Bone marrow (tissue), 2 donors: Measurements from ENCODE around the gene ANKS1B.

Experiments
- DNase-seq, 2 donors: peaks; one replicate each; lab custom pipeline; 2025; lab: John Stamatoyannopoulos, UW

The ANKS1B gene

DNA sequence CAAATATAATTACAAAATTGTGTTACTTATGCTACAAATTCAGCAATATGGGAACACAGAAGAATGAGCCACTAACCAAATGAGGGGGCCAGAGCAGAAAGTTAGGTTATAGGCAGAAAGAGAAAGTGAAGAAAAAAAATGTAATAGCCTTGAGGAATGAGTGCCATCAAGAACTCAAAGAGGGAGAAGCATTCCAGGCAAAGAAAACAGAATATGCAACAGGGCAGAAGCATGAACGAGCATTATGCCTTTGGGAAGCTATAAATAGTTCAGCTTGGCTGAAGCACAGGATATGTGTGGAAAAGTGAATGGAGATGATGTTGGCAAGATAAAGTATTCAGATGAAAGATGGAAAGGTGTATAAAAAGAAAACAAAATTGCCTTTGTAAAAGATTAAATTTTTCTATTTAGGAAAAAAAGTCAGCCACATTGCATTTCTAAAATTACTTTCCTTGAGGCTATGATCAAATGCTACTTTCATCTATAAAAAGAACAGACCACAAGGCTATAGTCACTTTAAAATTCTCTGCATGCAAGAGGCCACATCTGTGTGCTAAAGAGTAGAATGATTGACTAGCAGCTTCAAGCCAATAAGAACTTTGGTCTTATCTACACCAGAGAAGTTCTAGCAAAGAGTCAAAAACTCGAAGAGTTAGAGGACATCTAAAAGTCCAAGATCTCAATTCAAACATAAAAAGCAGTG, 530.7 kb downstream of the ANKS1B start:
- DNase-seq = no peak

DNA sequence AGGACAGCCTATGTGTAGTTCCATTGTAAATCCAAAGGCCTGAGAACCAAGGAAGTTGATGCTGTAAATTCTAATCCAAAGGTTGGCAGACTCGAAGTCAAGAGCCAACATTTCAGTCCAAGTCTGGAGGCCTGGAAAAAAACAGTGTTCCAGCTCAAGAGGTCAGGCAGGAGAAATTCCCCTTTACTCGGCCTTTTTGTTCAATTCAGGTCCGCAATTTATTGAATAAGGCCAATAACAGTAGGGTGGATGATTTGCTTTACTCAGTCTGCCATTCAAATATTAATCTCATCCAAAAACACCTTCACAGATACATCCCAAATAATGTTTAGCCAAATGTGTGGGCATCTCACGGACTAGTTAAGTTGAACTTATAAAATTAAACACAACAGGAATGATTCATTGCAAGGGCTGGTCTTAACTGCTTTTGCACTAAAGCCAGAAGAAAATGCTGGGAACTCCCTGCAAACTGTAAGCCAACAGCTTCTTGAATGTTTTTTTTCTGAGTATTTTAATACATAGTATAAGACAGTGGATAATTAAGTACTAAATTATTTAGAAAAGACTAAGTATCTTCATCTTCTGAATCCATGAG, 534.6 kb downstream of the ANKS1B start:
- DNase-seq = no peak

DNA sequence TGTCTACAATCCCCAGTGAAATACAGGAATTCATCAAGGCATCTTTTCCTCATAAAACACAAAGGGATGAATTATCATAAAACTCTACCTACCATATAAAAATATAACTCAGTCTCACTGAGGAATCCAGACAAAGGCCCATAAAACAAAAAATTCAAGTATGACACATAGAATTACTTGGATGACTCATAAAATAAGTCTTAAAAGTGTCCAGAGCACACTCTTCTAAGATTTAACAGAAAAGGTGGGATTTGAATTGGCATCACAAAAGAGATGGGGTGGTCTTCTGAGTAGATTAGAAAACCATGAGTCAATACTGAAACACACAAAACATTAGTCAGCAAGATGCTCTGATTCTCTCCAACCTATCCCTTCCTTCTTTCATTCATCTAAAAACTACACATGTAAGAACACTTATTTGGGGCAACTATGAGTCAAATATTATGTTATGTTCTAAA, 539.8 kb downstream of the ANKS1B start:
- DNase-seq = no peak

DNA sequence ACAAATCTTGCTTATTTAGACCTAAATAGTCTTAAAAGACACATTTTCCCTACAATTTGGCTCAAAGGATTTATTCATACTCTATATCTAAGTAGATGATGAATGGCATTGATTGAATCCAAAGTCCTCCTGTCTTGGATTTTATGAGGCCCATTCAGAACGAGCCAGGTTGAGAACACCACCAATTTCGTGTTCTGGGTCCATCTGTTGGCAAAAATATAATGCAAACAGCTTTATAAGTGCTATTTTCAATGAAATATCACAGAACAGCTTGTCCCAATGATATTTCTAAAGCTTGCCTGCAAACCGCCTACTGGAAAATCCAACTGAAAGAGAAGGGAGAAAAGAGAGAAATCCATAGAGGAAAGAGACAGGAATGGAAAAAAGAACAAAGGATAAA, 542.0 kb downstream of the ANKS1B start:
- no peak for DNase-seq

DNA sequence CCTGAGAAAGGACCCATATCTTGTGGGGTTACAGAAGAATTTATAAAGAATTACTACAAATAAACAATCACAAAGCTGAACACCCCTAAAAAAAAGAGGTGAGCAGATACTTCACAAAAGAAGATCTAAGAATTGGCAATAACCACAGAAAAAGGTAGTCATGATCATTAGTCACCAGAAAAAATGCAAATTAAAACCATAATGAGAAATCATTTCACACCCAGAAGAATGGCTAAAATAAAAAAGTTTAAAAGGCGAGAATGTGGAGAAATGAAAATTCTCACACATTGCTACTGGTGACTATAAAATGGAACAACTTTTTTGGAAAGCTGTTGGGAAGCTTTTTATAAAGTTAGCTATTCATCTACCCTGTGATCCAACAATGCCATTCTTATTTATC, 545.3 kb downstream of the ANKS1B start:
- no peak for DNase-seq

DNA sequence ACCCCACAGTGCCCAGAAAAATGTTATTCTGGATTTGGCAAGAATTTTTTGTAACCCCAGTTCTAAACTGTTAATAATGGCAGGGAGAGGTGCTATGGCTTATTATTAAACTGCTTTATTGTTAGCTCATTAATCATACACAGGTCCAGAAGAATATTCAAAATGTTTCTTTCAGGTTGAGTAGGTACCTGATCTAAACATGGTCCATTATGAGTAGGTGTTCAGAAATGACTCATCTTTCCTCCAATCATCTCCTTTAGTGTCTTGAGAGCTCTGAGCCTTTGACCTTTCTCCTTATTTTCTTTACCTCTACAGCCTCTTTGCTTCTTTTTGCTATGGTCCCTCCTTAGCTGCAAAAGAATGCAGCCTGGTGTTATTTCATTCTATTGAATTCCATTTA, 548.2 kb downstream of the ANKS1B start:
- DNase-seq = no peak

DNA sequence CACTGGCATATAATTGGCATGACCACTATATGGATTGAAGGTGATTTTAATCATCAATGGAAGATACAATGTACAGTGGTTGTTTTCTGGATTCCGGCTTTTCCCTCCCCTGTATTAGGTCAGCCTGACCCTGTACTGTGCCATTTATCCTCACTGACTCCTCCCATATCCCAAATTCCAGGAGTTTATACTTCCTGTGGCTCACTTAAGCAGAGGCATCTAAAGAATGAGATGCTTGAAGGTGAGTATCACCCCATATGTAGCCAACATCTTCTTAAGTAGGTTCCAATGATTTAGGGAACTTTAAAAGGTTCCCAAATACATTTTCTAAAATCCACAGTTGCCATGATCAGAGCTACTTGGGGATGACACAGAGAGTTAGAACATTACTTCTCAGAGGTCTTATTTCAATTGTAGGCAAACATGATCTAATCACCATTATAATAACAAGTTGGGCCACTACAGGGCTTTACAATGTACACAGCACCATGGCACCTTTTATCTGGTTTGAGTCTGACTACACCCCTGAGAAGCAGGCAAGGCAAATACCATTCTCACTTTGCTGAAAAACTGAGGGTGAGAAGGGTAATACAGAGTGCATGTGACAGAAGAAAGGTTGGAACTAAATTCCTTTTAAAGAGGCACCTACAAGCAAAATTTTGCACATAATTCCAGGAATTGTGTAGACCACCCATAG, 549.5 kb downstream of the ANKS1B start:
- no peak for DNase-seq

DNA sequence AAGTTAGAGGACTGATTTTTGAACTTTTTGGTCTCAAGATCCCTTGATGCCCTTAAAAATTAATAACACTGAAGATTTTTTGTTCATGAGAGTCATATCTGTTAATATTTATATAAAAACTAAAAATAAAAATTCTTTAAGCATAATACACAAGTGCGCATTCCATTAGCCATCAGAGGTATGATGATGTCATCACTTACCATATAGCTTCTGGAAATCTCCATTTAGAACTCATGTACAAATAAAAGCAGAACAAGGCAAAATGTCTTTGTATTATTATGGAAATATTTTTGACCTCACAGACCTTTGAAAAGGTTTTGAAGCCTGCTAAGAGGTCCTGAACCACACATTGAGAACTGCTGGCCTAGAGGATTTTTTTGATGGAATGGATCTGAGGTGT, 551.6 kb downstream of the ANKS1B start:
- no peak for DNase-seq

DNA sequence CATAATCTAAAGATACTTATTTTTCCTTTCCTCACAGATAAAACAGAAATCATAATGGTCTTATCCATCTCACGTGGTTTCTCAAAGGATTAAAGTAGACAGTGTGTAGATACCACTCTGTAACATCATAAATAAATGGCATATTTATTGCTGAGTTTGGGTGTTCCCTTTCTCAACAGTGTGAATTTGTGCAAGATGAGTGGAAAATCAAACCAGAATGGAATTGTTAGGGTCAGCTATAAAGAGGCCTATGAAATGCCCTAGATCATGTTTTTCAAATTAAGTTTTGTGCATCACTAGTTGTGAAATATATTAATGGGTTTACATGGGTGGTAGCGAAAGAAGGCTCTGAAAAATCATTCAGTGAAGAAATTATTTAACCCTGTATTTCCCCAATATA, 553.5 kb downstream of the ANKS1B start:
- DNase-seq = no peak

DNA sequence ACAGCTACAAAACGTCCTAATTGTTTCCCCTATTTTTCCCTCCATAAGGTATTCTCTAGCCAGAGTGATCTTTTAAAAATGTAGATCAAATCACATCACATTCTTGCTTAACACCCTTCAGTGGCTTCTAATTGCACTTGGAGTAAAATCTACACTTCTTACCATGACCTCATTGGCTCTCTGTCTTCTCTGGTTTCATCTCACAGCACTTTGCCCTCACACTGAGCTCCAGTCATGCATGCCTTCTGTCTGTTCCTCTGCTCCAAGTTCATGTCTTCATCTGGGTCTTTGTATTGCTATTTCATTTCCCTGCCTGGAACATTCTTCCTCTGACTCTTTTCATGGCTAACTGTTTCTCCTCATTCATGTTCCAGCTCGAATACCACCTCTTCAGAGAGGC, 557.6 kb downstream of the ANKS1B start:
- no peak for DNase-seq

DNA sequence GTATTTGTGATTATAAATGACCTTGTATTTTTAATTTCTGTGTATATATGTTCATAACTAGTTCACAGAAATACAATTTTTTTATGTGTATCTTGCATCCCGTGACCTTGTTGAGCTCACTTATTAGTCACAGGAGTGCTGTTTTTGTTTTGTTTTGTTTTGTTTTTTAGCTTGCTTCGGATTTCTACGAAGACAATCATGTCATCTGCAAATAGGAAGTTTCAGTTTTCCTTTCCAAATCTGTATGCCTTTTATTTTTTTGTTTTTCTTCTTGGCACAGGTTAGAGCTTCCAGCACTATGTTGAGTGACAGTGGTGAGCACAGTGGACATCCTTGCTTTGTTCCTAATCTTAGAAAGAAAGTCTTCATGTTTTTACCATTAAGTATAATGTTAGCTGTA, 566.4 kb downstream of the ANKS1B start:
- DNase-seq = no peak

DNA sequence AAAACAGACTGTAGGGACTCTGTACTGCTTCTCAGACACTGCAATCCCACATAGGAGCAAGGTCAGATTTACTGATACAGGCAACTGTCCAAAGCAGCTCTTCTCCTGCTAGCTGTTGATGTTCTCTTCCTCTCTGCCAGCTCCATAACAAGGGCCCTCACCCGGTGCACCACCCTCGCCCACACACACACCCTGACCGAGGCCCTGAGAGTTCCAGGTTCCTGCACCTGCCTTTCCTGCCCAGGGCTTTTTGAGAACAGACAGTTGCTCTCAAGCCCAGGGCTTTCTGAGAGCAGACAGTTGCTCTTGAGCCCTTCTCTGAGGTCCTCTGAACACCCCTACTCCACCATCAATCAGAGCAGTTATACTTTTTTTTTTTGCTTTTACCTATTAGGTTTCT, 571.0 kb downstream of the ANKS1B start:
- no peak for DNase-seq

DNA sequence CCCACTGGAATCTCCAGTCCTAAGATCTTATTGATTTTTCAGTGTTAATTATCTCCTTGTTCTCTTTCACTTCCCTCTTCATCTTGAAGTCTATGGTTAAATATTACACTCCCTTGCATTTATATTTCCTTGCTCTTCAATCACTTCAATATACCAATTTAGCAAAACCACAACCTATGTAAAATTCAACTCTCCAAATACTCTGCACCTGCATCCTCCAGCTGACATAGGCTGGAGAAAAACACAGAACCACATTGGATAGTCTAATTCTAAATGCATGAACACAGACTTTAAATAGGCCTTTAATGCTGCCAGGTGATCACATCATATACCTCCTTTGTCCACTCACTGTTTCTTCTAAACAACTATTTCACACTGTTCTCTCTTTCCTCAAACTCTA, 591.0 kb downstream of the ANKS1B start:
- no peak for DNase-seq

DNA sequence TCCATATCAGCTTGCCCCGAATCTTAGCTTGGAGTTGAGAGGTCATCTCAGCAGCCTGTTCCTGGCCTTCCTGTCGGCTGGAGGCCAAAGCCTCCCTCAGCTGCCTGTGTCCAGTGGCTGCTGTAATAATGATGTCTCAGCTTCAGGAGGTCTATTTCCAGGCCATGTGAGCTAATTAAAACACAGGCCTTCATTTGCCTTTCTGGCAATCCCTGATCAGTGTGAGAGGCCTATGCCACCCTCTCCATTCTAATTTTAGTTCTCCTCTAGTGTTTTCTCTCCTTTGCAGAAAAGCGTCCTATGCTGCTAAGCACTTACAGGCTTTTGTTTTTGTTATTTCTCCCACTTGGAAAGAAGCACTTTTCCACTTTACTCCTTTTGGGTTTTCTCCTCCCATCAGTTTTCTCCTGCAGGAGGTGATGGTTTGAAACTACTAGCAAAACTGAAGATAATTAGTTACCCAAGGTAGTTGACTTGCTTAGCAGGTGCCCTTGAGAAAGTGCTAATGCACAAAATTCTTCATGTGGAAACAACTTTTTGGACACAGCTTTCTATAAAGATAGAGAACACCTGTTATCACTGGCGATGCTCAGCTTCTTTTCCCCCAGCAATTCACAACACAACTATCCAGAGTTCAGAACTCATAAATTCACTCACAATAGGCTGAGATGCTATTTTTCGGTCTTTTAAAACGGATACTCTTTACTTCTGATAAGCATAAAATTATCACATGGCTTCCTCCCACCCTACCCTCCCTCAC, 592.5 kb downstream of the ANKS1B start:
- no peak for DNase-seq

DNA sequence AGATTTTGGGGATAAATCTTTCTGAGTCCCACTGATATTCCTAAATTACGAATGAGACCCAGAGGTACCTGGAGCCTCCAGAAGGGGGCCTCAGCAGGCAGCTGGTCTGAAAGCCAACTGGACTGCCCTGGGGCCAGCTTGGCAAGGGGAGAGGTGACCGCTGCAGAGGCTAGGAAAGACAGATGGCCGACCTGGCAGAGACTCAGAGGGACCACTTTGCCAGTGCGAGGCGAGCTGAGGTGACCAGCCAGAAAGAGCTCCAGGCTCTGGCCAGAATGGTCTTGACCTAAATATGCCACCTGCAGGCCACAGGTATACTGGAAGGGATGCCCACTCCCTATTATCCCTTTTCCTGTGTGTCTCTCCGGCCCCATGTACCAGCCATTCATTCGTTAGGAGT, 594.0 kb downstream of the ANKS1B start:
- DNase-seq = no peak

DNA sequence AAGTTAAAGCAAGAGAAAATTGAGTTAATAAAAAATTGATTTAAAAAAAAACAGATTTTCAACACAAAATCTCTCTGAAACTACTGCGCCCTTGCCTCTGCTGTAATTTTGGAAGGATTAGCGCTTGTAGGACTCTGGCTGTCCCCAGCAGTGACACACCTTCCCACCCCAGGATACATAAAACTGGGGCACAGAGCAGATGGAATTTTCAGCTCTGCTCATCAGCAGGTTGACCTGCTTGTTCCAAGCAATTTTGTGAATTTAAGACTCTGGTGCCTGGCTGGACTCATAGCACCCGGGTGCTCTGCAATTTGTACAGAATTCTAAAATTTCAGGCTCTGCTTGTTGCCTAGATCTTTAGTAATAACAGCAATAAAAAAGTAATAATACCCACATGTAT, 595.0 kb downstream of the ANKS1B start:
- DNase-seq = no peak

DNA sequence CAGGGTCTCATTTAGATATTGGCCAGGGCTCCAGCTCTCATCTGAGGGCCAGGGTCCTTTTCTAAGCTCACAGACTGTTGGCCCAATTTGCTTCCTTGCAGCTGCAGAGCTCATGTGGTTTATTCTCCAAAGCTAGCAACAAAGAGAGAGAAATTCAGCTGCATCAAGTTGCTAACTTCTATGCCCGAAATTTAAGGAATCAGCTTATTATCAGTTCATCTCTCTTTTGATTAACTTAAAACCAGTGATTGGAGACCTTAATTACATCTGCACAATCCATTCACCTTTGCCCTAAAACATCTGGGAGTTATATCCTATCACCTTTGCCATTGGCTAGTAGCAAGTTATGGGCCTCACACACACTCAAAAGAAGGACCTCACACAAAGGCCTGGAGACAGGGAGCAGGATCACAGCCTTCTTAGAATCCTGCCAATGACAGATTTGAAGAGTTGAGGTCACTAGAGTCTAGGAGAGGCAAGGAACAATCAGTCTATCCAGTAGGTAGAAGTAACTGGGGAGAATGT, 596.0 kb downstream of the ANKS1B start:
- no peak for DNase-seq

DNA sequence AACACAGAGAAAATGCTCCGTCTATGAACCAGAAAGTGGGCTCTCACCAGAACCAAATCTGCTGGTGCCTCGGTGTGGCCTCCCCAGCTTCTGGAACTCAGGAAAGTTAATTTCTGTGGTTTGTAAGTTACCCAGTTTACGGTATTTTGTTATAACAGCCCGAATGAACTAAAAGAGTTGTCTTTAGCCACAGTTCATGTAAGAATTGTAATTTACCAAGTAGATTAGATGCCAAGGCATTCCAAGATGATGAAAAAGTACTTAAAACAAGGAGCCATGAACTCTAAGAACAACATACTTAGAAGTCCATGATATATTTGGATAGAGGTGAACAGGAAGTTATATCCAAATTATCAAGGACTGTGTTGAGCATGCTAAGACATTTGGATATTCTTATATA, 597.1 kb downstream of the ANKS1B start:
- no peak for DNase-seq

DNA sequence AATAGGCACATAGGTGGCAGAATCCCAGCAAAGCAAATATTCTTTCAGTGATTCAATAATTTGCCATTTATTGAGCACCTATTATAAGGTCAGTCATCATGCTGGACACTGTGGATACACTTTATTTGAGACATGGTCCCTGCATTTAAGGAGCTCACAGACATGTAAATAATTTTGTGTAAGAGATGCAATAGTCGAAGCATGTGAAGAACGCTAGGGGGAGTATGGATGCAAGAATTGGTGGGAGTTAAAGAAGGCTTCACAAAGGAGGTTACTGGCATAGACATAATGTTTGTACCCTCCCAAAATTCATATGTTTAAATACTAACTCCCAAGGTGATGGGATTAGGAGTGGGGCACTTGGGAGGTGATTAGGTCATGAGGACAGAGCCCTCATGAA, 597.8 kb downstream of the ANKS1B start:
- no peak for DNase-seq

DNA sequence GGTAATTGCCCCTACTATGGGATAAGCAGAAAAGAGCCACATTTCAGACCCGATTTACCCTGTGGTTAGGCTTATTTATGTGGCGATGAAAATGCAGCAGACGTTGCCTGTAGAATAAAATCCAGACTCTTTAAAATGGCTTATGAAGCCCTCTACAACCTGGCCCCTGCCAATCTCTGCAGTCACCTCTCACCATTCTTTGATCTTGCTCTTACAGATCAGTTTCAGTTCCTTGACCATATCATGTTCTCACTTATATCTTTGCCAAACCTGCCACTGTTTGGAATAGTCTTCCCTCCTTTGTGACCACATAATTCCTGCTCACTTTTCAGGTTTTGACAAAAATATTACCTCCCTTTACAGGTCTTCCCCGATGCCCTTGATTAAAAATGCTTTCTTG, 601.5 kb downstream of the ANKS1B start:
- DNase-seq = no peak

DNA sequence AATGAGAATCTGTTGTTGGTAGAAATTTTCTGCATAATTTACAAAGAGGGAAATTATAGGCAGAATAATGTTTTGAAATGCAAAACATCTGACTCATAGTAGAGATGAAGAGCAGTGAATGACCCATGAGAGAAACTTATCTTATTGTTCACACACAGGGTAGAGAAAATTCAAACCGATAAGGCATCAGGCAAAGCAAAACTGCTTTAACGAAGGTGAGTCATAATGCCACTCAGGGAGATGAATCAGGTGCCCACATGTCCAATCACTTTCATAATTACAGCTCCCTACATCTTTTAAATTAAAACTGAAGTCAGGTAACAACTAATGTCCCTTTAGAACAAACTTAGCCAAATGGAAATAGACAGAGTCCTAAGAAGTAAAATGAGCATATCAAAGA, 602.7 kb downstream of the ANKS1B start:
- no peak for DNase-seq

DNA sequence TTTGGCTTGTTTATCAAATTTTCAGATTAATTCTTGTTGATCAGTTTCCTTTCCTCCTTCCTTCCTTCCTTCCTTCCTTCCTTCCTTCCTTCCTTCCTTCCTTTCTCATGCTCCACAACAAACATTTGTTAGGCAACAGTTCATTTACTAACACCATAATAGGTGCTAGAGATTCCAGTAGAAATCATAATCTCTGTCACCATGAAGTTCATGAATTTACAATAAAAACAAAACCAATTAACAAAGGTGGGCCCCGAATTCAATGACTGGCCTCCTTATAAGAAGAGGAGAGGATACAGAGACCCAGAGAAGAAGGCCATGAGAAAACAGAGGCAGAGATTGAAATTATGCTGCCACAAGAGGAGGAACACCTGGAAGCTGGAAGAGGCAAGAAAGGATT, 604.0 kb downstream of the ANKS1B start:
- DNase-seq = no peak

DNA sequence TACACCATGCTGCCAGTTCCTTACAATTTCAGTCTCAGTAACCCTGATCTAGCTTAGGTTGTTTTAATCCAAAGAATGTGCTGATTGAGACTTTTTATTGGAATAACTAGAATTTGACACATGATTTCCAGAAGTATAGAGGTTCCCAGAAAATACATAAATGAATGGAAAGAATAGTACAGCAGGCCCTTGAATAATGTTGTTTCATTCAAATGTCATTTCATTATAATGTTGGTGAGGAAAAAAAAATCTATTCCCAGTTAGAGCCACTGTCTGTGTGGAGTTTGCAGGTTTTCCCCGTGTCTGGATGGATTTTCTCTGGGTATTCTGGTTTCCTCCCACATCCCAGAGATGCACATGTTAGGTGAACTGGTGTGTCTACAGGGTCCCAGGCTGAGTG, 610.7 kb downstream of the ANKS1B start:
- no peak for DNase-seq
